Karpas-422 (cell line): Measurements from ENCODE around the gene COQ10A. TPM values are rescaled to one million over a fixed set of nuclear protein-coding genes. Genes with fewer than 3 reads are reported as not detected.
"Not testable (repeated sequence)": the region's sequence is repeated elsewhere in the genome, so short reads cannot be mapped to it uniquely, and the experiment has no call there.

Experiments used
- DNase-seq: peaks from one replicate; pipeline ENCODE4 v3.0.0-alpha.2; 2015
- H2AFZ ChIP-seq: fragments of 200-600 bp; sonication (generic); 2 replicates; pipeline ENCODE4 v1.6.1; 2014; ENCODE audit warnings: antibody characterized with exemption, low read length, mixed read lengths
- H3K27ac ChIP-seq: fragments of 200-600 bp; sonication (generic); 2 replicates; pipeline ENCODE4 v1.5.1; 2014; ENCODE audit warnings: mild to moderate bottlenecking, low read length, moderate library complexity
- H3K27me3 ChIP-seq: fragments of 200-600 bp; sonication (generic); 2 replicates; pipeline ENCODE4 v1.6.1; 2014; ENCODE audit warnings: low read length, mixed read lengths
- H3K36me3 ChIP-seq: fragments of 200-600 bp; sonication (generic); 2 replicates; pipeline ENCODE4 v1.6.1; 2014; ENCODE audit warnings: low read length, mixed read lengths; ENCODE audit not compliant: insufficient read depth
- H3K4me1 ChIP-seq: fragments of 200-600 bp; sonication (generic); 2 replicates; pipeline ENCODE4 v1.6.1; 2014; ENCODE audit warnings: mild to moderate bottlenecking, low read length, mixed read lengths
- H3K4me2 ChIP-seq: fragments of 200-600 bp; sonication (generic); 2 replicates; pipeline ENCODE4 v1.6.1; 2014; ENCODE audit warnings: low read length, low read depth, mild to moderate bottlenecking; ENCODE audit not compliant: poor library complexity, severe bottlenecking
- H3K4me3 ChIP-seq: fragments of 200-600 bp; sonication (generic); 2 replicates; pipeline ENCODE4 v1.5.1; 2014; ENCODE audit warnings: mild to moderate bottlenecking, antibody characterized with exemption, low read length, mixed read lengths
- H3K79me2 ChIP-seq: fragments of 200-600 bp; sonication (generic); 2 replicates; pipeline ENCODE4 v1.6.1; 2014; ENCODE audit warnings: mild to moderate bottlenecking, low read length, mixed read lengths
- H3K9ac ChIP-seq: fragments of 200-600 bp; sonication (generic); 2 replicates; pipeline ENCODE4 v1.6.0; 2014; ENCODE audit warnings: low read length
- H3K9me2 ChIP-seq: fragments of 200-600 bp; sonication (generic), shearing (Covaris generic); replicated peaks from 2 replicates; pipeline ENCODE4 v1.6.0; 2014; ENCODE audit warnings: mild to moderate bottlenecking, low read length, moderate library complexity; ENCODE audit not compliant: insufficient read depth
- H3K9me3 ChIP-seq: fragments of 300-700, 200-600 bp; sonication (generic); 2 replicates; pipeline ENCODE4 v1.6.1; 2014; ENCODE audit warnings: low read length, mixed read lengths
- H4K20me1 ChIP-seq: fragments of 200-600 bp; sonication (generic); 2 replicates; pipeline ENCODE4 v1.6.1; 2014; ENCODE audit warnings: mild to moderate bottlenecking, antibody characterized with exemption, low read length, low read depth; ENCODE audit not compliant: insufficient read depth
- total RNA-seq: library from RNA; depleted of rRNA; stranded (reverse); fragments of >200 nt; shearing (Covaris generic); gene quantifications from 2 replicates; pipeline ENCODE4 v1.2.3, GENCODE V29; 2014; ENCODE audit warnings: low replicate concordance

Gene COQ10A
- total RNA-seq, 1 experiment from 2014 or later, result 38.9 TPM

DNA sequence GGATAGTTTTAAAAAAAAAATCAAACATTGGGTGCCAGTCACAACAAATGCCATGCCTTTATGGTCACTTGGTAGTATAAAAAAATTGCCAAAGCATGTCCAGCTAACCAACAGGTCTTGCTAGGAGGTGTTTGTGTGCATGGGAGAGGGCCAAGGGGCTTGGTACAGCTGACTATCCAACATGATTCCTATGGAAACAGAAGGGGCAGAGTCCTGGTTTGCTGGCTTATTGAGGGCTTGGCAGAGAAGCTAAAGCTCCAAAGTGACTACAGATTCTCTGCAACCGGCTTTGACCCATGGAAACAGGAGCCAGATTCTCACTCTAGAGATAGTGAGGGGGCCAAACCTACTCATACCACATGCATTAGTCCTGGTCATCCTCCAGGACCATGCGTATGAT lies 5.7 kb downstream of the COQ10A start:
- not testable (repeated sequence) for H3K4me3 ChIP-seq, H3K4me1 ChIP-seq, H3K27me3 ChIP-seq, H3K27ac ChIP-seq, H3K9ac ChIP-seq, H2AFZ ChIP-seq, H4K20me1 ChIP-seq, H3K4me2 ChIP-seq, H3K9me2 ChIP-seq, H3K9me3 ChIP-seq, DNase-seq, H3K79me2 ChIP-seq
- peaks cover 28% of the 10 kb centered on the region for H3K36me3 ChIP-seq

DNA sequence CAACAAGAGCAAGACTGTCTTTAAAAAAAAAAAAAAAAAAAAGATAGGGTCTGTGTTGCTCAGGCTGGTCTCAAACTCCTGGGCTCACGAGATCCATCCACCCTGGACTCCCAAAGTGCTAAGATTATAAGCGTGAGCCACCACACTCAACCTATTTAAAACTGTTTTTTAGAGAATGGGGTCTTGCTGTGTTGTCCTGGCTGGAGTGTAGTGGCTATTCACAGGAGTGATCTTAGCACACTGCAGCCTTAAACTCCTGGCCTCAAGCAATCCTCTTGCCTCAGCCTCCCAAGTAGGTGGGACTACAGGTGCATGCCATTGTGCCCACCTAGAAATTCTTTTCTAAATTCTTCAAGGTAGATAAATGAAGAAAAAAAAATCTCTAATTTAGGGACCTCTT lies 7.6 kb downstream of the COQ10A start:
- peaks cover 38% of the 10 kb centered on the region for H3K36me3 ChIP-seq

DNA sequence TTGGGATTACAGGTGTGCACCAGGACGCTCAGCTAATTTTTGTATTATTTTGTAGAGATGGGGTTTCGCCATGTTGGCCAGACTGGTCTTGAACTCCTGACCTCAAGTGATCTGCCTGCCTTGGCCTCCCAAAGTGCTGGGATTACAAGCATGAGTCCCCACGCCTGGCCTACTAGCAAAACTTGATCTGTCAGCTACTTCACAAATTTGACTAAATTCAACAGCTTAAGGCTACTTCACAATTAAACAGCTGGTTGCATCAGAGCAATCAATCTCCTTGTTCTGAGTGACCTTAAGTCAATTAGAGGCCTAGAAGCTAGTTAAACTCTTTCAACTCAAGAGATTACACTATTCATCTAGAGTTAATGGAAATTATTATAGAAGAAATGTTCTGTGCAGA lies 12.2 kb downstream of the COQ10A start:
- no peak for DNase-seq
- Histone ChIP-seq H3K36me3 (peaks cover 53% of the 10 kb centered on the region), H3K9me2 (no peaks in the 10 kb centered on the region), H3K27ac (no peak overlapping the region), H3K9ac (no peak overlapping the region), H3K27me3 (no peaks in the 10 kb centered on the region), H3K4me1 (no peaks in the 10 kb centered on the region), H2AFZ (no peak overlapping the region), H3K9me3 (no peaks in the 10 kb centered on the region), H3K4me3 (no peak overlapping the region), H3K4me2 (no peak overlapping the region), H4K20me1 (no peaks in the 10 kb centered on the region), H3K79me2 (0 out of 2 replicates have a peak, but pooled peaks cover 2% of the 10 kb centered on the region)

More for the DNA sequence above, 7.6 kb downstream of the COQ10A start:
- no peak overlapping the region for H3K4me2 ChIP-seq
- DNase-seq, result no peak
- no peak overlapping the region for H2AFZ ChIP-seq
- H3K9ac ChIP-seq, result no peak overlapping the region
- no peaks in the 10 kb centered on the region for H4K20me1 ChIP-seq
- no peaks in the 10 kb centered on the region for H3K9me2 ChIP-seq
- H3K4me1 ChIP-seq, result no peaks in the 10 kb centered on the region
- H3K79me2 ChIP-seq, result 0 out of 2 replicates have a peak, but pooled peaks cover 2% of the 10 kb centered on the region
- no peaks in the 10 kb centered on the region for H3K27me3 ChIP-seq
- H3K27ac ChIP-seq, result no peak overlapping the region
- no peaks in the 10 kb centered on the region for H3K9me3 ChIP-seq
- H3K4me3 ChIP-seq, result no peak overlapping the region

DNA sequence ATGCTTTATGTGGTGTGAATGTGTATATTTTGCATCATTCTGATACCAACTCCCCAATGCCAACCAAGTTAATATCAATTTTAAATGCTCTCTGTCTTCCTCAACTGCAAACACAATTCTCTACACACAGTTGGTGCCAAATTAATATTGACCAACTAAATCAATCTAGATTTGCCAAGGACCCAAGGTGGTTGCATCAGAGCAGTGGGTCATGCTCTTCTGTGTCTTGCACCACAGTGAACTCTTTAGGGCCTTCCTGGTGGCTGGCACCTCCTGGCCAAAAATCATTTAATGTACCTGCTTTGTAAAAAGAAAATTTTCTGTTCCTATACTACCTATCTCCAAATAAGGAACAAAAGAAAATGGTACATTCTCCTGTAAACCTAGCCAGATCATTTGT lies 14.1 kb downstream of the COQ10A start:
- no peaks in the 10 kb centered on the region for H3K4me1 ChIP-seq
- no peaks in the 10 kb centered on the region for H3K9me3 ChIP-seq
- no peaks in the 10 kb centered on the region for H3K9me2 ChIP-seq
- no peaks in the 10 kb centered on the region for H4K20me1 ChIP-seq
- H3K9ac ChIP-seq, result no peak overlapping the region
- H3K4me3 ChIP-seq, result no peak overlapping the region
- no peak overlapping the region for H3K27ac ChIP-seq
- H3K4me2 ChIP-seq, result no peak overlapping the region
- H3K79me2 ChIP-seq, result peaks cover 4% of the 10 kb centered on the region; the same call in 1 of the 2 replicates
- no peak for DNase-seq
- H3K36me3 ChIP-seq, result peaks cover 47% of the 10 kb centered on the region
- no peak overlapping the region for H2AFZ ChIP-seq
- H3K27me3 ChIP-seq, result no peaks in the 10 kb centered on the region

DNA sequence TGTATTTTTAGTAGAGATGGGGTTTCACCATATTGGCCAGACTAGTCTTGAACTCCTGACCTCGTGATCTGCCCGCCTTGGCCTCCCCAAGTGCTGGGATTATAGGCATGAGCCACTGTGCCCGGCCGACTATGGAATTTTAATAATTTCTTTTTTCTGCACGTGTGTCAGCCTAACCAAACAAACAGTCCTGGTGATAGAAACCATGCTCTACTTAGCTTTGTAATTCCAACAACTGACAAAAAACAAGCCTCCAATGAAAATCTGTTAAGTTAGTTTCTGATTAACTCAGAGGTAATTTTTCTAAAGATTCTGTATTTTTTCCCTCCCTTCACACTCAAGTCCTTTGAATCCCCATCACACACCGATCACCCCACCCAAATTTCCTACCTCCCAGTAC lies 15.3 kb downstream of the COQ10A start:
- Histone ChIP-seq H2AFZ (no peak overlapping the region), H3K36me3 (peaks cover 52% of the 10 kb centered on the region), H3K9ac (no peak overlapping the region), H3K9me2 (no peaks in the 10 kb centered on the region), H3K4me3 (no peak overlapping the region), H3K27me3 (no peaks in the 10 kb centered on the region), H3K27ac (no peak overlapping the region), H3K4me1 (no peaks in the 10 kb centered on the region), H4K20me1 (no peaks in the 10 kb centered on the region), H3K4me2 (no peak overlapping the region), H3K79me2 (peaks cover 13% of the 10 kb centered on the region; the same call in 1 of the 2 replicates), H3K9me3 (no peaks in the 10 kb centered on the region)
- DNase-seq, result no peak

DNA sequence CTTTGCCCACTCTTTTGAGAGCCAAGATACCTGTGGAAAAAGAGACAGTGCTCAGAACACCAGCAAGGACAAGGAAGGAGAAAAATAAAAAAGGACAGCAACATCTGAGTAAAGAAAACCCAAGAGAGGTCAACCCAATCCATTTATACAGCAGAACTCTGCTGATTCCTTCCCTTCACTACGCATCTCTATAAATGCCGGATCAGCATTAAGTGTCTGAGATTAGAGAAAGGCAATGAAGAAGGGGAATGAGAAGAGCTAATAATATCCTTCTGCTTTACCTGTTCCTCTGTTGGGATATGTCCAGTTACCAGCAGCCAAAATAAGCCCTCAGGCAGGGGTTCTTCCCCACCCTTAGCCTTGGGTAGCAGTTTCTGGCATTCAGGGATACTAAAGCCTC lies 15.8 kb downstream of the COQ10A start:
- Histone ChIP-seq H3K79me2 (peaks cover 13% of the 10 kb centered on the region; the same call in 1 of the 2 replicates), H3K4me1 (no peaks in the 10 kb centered on the region), H3K9ac (no peak overlapping the region), H2AFZ (no peak overlapping the region), H3K9me2 (no peaks in the 10 kb centered on the region), H4K20me1 (no peaks in the 10 kb centered on the region), H3K9me3 (no peaks in the 10 kb centered on the region), H3K4me3 (no peak overlapping the region), H3K36me3 (peaks cover 52% of the 10 kb centered on the region), H3K27me3 (no peaks in the 10 kb centered on the region), H3K4me2 (no peak overlapping the region), H3K27ac (no peak overlapping the region)
- DNase-seq, result no peak

DNA sequence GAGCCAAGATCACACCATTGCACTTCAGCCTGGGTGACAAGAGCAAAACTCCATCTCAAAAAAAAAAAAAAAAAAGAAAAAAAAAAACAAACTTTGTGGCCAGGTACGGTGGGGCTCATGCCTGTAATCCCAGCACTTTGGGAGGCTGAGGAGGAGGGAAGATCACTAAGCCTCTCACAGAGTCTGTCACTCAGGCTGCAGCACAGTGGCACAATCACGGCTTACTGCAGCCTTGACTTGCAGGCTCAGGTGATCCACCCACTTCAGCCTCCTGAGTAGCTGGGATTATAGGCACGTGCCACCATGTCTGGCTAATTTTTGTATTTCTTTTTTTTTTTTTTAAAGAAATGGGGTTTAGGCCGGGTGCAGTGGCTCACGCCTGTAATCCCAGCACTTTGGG lies 17.5 kb downstream of the COQ10A start:
- Histone ChIP-seq H3K36me3 (peaks cover 43% of the 10 kb centered on the region), H3K79me2 (peaks cover 27% of the 10 kb centered on the region)
- H3K4me3 ChIP-seq, H2AFZ ChIP-seq, DNase-seq, H3K9me2 ChIP-seq, H3K27me3 ChIP-seq, H3K4me2 ChIP-seq, H4K20me1 ChIP-seq, H3K4me1 ChIP-seq, H3K27ac ChIP-seq, H3K9me3 ChIP-seq, H3K9ac ChIP-seq: not testable (repeated sequence)

DNA sequence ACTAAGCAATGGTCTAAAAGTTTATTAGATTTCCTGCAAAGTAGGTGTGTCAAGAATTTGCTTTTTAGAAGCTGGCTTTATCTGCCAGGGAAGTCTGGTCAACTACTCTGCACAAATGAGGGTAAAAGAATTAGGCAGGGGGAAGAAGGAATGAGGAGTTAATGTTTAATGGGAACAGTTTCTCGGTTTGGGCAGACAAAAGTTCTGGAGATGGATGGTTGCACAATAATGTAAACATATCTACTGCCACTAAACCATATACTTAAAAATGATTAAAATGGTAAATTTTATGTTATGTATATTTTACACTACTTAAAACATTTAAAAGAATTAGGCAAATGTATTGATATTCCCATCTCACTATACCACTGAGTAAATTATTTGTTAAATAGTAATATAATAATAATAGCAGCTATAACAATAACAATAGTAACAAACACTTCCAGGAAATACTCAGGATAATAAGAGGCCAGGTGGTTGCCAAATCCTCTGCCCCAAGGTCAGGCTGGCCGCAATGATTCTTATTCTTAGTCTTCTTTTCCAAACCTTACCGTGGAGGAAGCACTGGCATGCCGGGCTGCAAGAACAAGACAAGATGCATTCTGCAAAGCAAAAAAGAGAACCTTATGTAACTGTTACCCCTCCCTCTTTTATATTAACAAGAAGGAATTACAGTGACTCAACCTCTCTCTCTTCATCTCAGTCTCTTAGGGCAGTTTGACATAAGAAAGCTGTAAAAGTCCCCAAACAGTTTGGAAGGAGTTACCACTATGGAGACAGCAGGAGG lies 19.5 kb downstream of the COQ10A start:
- Histone ChIP-seq H3K79me2 (peaks cover 45% of the 10 kb centered on the region), H3K9ac (no peak overlapping the region)

More for the DNA sequence above, 19.5 kb downstream of the COQ10A start:
- Histone ChIP-seq H3K4me3 (no peak overlapping the region), H3K9me3 (no peaks in the 10 kb centered on the region), H3K27me3 (no peaks in the 10 kb centered on the region), H3K36me3 (peaks cover 38% of the 10 kb centered on the region; the same call in 1 of the 2 replicates), H3K27ac (no peak overlapping the region), H4K20me1 (no peaks in the 10 kb centered on the region), H2AFZ (no peak overlapping the region), H3K4me1 (peaks cover 9% of the 10 kb centered on the region), H3K4me2 (no peak overlapping the region), H3K9me2 (no peaks in the 10 kb centered on the region)
- DNase-seq, result no peak
